IPS-20b (cell line): ENCODE measurements around the gene C1orf226.
"Not testable (repeated sequence)": the region's sequence is repeated elsewhere in the genome, so short reads cannot be mapped to it uniquely, and the experiment has no call there.

Experiments used
- H3K27ac ChIP-seq: one replicate; pipeline ENCODE4 v1.5.1; 2013; ENCODE audit warnings: low read length
- H3K27me3 ChIP-seq: 2 replicates; pipeline ENCODE4 v1.6.1; 2013; ENCODE audit warnings: mild to moderate bottlenecking, low read length, inconsistent platforms; ENCODE audit not compliant: insufficient read depth
- H3K36me3 ChIP-seq: 2 replicates; pipeline ENCODE4 v1.6.1; 2013; ENCODE audit warnings: low read depth, mild to moderate bottlenecking, inconsistent platforms, low read length, moderate library complexity; ENCODE audit not compliant: insufficient read depth
- H3K4me1 ChIP-seq: 2 replicates; pipeline ENCODE4 v1.6.1; 2013; ENCODE audit warnings: mild to moderate bottlenecking, control low read depth, inconsistent platforms, low read length, moderate library complexity; ENCODE audit not compliant: insufficient read depth
- H3K4me3 ChIP-seq: 2 replicates; pipeline ENCODE4 v1.5.1; 2013; ENCODE audit warnings: mild to moderate bottlenecking, low read length, inconsistent platforms
- H3K9ac ChIP-seq: 2 replicates; pipeline ENCODE4 v1.6.1; 2013; ENCODE audit warnings: low read depth, mild to moderate bottlenecking, inconsistent platforms, low read length, moderate library complexity
- H3K9me3 ChIP-seq: 2 replicates; pipeline ENCODE4 v1.6.1; 2013; ENCODE audit warnings: mild to moderate bottlenecking, low read depth, low read length, inconsistent platforms; ENCODE audit not compliant: insufficient read depth

C1orf226 gene, protein sequence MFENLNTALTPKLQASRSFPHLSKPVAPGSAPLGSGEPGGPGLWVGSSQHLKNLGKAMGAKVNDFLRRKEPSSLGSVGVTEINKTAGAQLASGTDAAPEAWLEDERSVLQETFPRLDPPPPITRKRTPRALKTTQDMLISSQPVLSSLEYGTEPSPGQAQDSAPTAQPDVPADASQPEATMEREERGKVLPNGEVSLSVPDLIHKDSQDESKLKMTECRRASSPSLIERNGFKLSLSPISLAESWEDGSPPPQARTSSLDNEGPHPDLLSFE

GRCh38 chr1:162381383-162381782 is at the start of gene C1orf226:
Gene C1orf226, plus strand, starts transcription at chr1:162381728. Its CDS starts 174 bp downstream, at chr1:162381902.
- no peak within 1 kb of the TSS for H3K4me3 ChIP-seq
- H3K27me3 ChIP-seq, result no peaks in the 10 kb centered on the region
- H3K9me3 ChIP-seq, result no peaks in the 10 kb centered on the region
- no peaks in the 10 kb centered on the region for H3K4me1 ChIP-seq
- no peak within 1 kb of the TSS for H3K27ac ChIP-seq
- no peak within 1 kb of the TSS for H3K9ac ChIP-seq
- peaks cover 12% of the 10 kb centered on the region for H3K36me3 ChIP-seq

DNA sequence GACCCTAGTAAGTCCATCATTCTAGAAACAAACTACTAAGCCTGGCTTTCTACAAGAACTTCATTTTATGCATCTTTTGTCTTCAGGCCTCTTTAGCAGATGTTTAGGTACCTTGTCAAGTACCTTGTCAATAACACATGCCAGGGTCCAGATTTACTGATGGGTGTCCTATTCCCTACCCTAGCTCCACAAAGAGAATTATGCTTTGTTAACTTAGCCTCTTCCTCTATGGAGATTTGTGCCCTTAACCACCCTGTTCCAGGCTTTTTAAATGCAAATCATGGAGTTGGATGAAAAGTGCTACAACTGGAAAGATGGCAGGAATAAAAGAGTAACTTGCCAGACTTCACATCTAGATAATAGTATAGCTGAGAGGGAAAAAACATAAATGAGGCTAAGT is 47.5 kb upstream of the C1orf226 start:
- peaks cover 7% of the 10 kb centered on the region; the same call in 1 of the 2 replicates for H3K4me1 ChIP-seq
- no peaks in the 10 kb centered on the region for H3K9me3 ChIP-seq
- no peak overlapping the region for H3K27ac ChIP-seq
- no peak overlapping the region for H3K9ac ChIP-seq
- H3K4me3 ChIP-seq, result no peak overlapping the region
- H3K36me3 ChIP-seq, result no peaks in the 10 kb centered on the region
- no peaks in the 10 kb centered on the region for H3K27me3 ChIP-seq

- Histone ChIP-seq H3K9me3 (no peaks in the 10 kb centered on the region), H3K9ac (no peak overlapping the region), H3K27ac (no peak overlapping the region), H3K36me3 (no peaks in the 10 kb centered on the region), H3K27me3 (no peaks in the 10 kb centered on the region), H3K4me1 (peaks cover 7% of the 10 kb centered on the region; the same call in 1 of the 2 replicates), H3K4me3 (no peak overlapping the region)
Observed at GRCh38 chr1:162335126-162335525, 46.4 kb upstream of the C1orf226 start.

DNA sequence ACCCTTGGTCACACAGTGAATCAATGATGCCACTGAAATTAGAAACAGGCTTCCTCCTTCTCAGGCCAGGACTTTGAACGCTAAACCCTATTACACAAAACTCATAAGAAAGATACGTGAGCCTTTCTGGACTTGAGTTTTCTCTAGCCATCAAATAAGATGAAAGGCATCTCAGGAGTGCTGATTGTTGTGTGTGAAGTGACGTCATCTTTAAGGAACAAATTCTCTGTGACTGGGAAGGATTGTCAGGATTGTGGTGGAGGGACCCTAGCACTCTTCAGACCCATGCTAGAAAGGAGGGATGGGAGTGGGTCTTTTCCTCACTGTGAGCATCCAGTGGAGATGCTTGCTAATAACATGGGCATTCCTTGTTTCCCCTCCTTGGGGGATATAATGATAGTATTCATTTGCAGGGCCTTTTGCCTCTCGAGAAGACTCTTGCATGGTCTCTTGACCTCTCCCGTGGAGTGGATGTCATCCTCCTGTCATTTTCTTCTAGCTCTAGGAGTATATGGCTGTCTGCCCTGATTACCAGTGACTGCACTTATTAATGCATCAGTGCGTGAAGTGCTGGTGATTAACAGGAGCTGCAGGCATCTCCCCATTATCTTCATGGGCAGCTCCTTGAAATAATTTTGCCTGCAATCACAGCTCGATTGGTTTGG is 44.8 kb upstream of the C1orf226 start:
- Histone ChIP-seq H3K36me3 (no peaks in the 10 kb centered on the region), H3K27me3 (no peaks in the 10 kb centered on the region), H3K27ac (no peak overlapping the region), H3K4me3 (no peak overlapping the region), H3K9ac (no peak overlapping the region), H3K4me1 (peaks cover 7% of the 10 kb centered on the region; the same call in 1 of the 2 replicates), H3K9me3 (no peaks in the 10 kb centered on the region)

GRCh38 chr1:162342452-162342983 is 39.0 kb upstream of the C1orf226 start:
- no peak overlapping the region for H3K4me3 ChIP-seq
- no peaks in the 10 kb centered on the region for H3K9me3 ChIP-seq
- H3K4me1 ChIP-seq, result no peaks in the 10 kb centered on the region
- no peaks in the 10 kb centered on the region for H3K27me3 ChIP-seq
- H3K9ac ChIP-seq, result no peak overlapping the region
- no peaks in the 10 kb centered on the region for H3K36me3 ChIP-seq
- no peak overlapping the region for H3K27ac ChIP-seq

DNA sequence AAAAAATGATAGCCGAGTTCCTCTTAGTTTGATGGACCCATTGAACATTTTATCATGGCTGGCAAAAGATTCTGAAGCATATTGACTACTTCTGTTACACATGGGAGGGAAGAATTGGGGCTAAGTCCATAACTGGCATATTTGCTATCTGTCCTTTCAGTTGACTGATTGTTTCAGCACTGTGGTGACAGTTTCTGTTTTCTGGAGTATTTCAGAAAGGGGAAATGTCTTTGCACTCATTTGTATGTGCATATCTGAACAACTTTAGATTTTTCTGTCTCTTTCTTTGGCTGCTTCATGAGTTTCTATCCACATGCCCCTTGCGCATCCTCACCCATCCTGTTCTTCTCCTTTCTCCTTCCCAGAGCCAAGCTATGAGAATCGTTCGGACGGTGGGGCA is 38.1 kb upstream of the C1orf226 start:
- H3K36me3 ChIP-seq, result no peaks in the 10 kb centered on the region
- no peak overlapping the region for H3K27ac ChIP-seq
- H3K27me3 ChIP-seq, result no peaks in the 10 kb centered on the region
- H3K4me1 ChIP-seq, result no peaks in the 10 kb centered on the region
- H3K9ac ChIP-seq, result no peak overlapping the region
- no peaks in the 10 kb centered on the region for H3K9me3 ChIP-seq
- H3K4me3 ChIP-seq, result no peak overlapping the region

- no peak overlapping the region for H3K4me3 ChIP-seq
- no peak overlapping the region for H3K27ac ChIP-seq
- no peaks in the 10 kb centered on the region for H3K4me1 ChIP-seq
- no peaks in the 10 kb centered on the region for H3K36me3 ChIP-seq
- H3K9ac ChIP-seq, result no peak overlapping the region
- H3K9me3 ChIP-seq, result no peaks in the 10 kb centered on the region
- H3K27me3 ChIP-seq, result no peaks in the 10 kb centered on the region
Observed at GRCh38 chr1:162347281-162347680, 34.2 kb upstream of the C1orf226 start.

DNA sequence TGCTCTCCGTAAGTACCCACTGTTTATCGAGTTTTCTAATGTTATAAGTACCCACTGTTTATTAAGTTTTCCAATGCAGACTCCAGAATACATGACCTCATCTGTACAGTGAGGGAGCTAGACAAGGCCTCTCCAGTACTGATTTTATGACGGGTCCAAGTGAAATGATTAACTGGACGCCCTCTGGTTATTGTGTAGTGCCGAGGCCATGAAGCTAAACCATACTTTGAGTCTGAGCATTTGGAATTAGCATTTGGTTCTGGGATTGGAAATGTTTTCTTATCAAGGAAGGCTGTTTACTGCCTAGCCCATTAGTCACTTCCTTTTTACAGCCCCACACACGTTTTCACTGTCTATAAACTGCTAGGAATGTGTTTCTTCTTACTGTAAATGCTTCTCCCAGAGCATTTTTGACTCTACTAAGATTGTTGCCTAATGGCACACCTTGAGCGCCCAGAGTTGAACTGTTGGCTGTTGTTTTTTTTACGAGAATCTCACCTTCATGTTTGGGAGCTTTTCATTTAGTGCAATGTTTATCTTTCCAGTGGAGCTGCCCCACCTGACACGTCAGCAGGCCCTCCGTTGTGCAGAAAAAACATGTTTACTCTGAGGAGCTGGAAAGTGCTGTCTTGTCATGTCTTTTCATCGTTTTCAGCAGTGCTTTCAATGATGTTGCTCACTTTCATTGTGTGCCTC is 31.7 kb upstream of the C1orf226 start:
- H3K27me3 ChIP-seq, result no peaks in the 10 kb centered on the region
- no peaks in the 10 kb centered on the region for H3K9me3 ChIP-seq
- H3K4me3 ChIP-seq, result no peak overlapping the region
- no peak overlapping the region for H3K27ac ChIP-seq
- H3K9ac ChIP-seq, result no peak overlapping the region
- H3K4me1 ChIP-seq, result peaks cover 2% of the 10 kb centered on the region; the same call in 1 of the 2 replicates
- H3K36me3 ChIP-seq, result no peaks in the 10 kb centered on the region

GRCh38 chr1:162351246-162351842 is 30.2 kb upstream of the C1orf226 start:
- no peak overlapping the region for H3K9ac ChIP-seq
- no peak overlapping the region for H3K4me3 ChIP-seq
- H3K27me3 ChIP-seq, result no peaks in the 10 kb centered on the region
- H3K27ac ChIP-seq, result no peak overlapping the region
- H3K4me1 ChIP-seq, result peaks cover 2% of the 10 kb centered on the region; the same call in 1 of the 2 replicates
- H3K36me3 ChIP-seq, result peaks cover 9% of the 10 kb centered on the region
- no peaks in the 10 kb centered on the region for H3K9me3 ChIP-seq

DNA sequence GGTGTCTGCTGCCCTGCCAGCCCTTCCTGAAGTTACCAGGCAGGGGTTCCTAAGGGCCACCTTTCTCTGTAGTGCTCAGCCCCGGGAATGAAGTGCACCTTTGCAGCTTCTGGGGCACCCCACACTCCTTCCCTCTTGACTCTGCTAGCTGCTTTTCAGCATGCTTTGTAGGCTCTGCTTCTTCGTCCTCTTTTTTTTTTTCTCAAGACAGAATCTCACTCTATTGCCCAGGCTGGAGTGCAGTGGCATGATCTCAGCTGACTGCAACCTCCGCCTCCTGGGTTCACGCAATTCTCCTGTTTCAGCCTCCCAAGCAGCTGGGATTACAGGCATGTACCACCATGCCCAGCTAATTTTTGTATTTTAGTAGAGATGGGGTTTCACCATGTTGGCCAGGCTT is 29.7 kb upstream of the C1orf226 start:
- not testable (repeated sequence) for H3K9ac ChIP-seq, H3K4me3 ChIP-seq, H3K27ac ChIP-seq, H3K36me3 ChIP-seq, H3K4me1 ChIP-seq, H3K9me3 ChIP-seq, H3K27me3 ChIP-seq

DNA sequence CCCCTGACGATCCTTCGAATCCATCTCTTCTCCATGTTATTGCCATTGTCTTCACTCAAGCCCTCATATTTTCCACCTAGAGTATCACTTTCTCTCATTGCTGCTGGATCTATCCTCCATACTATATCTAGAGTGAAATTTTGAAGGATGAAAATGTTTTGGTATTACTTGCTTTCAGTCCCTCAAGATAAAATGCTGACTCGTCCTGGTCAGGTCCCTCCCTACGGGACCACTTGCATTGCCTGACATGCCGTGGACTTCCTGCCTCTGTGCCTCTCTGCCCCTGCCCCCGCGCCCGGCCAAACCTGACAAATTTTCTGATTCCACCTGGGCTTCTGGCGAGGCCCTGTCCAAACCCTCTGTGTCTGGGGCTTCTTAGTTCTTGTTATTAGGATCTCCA is 28.4 kb upstream of the C1orf226 start:
- Histone ChIP-seq H3K9me3 (no peaks in the 10 kb centered on the region), H3K27me3 (no peaks in the 10 kb centered on the region), H3K36me3 (peaks cover 9% of the 10 kb centered on the region), H3K4me3 (no peak overlapping the region), H3K9ac (0 out of 2 replicates have a peak overlapping the region, but pooled peaks have one; percentile 15), H3K27ac (no peak overlapping the region), H3K4me1 (peaks cover 2% of the 10 kb centered on the region; the same call in 1 of the 2 replicates)
